Cardiac muscle cell (in vitro differentiated cells and primary cell): ENCODE data around the gene SPEM1. TPM values are rescaled to one million over a fixed set of nuclear protein-coding genes. Genes with fewer than 3 reads are reported as not detected.
A peak's percentile ranks its signal among the peaks of the same experiment; 100 is the strongest.

ENCODE experiments used
- DNase-seq, 2 donors: peaks; one replicate each; pipeline versions ENCODE4 v3.0.0 to v3.0.0-alpha.2; 2010 to 2017; ENCODE audit warnings: low read depth in 1 of 2, low spot score in 1 of 2
- H3K27ac ChIP-seq: fragments of 200-600 bp; sonication (generic); 2 replicates; pipeline ENCODE4 v1.5.1; 2016
- H3K27me3 ChIP-seq: fragments of 200-600 bp; sonication (generic); 2 replicates; pipeline ENCODE4 v1.6.0; 2016; ENCODE audit warnings: control low read depth
- H3K36me3 ChIP-seq: fragments of 200-600 bp; sonication (generic); 2 replicates; pipeline ENCODE4 v1.5.1; 2016; ENCODE audit warnings: control low read depth
- H3K4me1 ChIP-seq: fragments of 200-600 bp; sonication (generic); 2 replicates; pipeline ENCODE4 v1.8.1; 2017; ENCODE audit warnings: low read depth, mild to moderate bottlenecking, mixed run types
- H3K4me3 ChIP-seq: fragments of 200-600 bp; sonication (generic); 2 replicates; pipeline ENCODE4 v1.5.1; 2016; ENCODE audit warnings: mild to moderate bottlenecking
- H3K9me3 ChIP-seq: fragments of 200-600 bp; sonication (generic); 2 replicates; pipeline ENCODE4 v1.5.1; 2017; ENCODE audit warnings: low read depth, mild to moderate bottlenecking, control low read depth
- polyA plus RNA-seq: library from polyadenylated mRNA; unstranded; fragments of >200 nt; fragmentation: Nextera tagmentation; extraction: Ambion mirVana; gene quantifications from 2 replicates; pipeline ENCODE4 v1.2.1, GENCODE V29; 2016
- total RNA-seq: library from RNA; depleted of rRNA; stranded (reverse); fragments of >200 nt; gene quantifications from 2 replicates; pipeline ENCODE4 v1.2.3, GENCODE V29; 2016
- TF ChIP-seq, protein P1 (sequence below): IDR thresholded peaks from 2 replicates; pipeline ENCODE4 v1.5.1; 2012; ENCODE audit warnings: low read depth, mild to moderate bottlenecking, low read length

The SPEM1 gene
- total and polyA plus RNA-seq, 2 experiments from 2014 or later: not detected

DNA sequence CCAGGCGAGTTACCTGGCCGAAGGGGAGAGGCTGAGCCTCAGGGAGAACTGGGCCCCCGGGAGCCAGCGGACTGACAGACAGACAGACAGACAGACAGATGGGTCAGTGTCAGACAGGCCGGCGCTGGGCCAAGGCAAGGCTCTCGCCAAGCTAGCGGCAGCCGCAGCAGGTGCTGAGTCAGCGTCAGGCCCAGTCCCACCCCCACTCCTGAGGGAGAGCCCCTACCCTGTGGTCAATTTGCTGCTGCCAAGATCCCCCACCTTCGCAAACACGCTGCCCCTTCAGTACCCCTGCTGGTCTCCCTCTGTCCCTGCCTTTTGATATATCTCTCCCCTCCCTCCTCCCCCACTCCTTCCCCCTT is 20.7 kb downstream of the SPEM1 start:
- peaks cover 26% of the 10 kb centered on the region for H3K4me1 ChIP-seq
- peak overlapping the region; percentile 95 for H3K27ac ChIP-seq
- no peaks in the 10 kb centered on the region for H3K36me3 ChIP-seq
- peak overlapping the region; percentile 64 for H3K4me3 ChIP-seq
- DNase-seq: peak in 1 of 2 donors; percentile 26
- H3K27me3 ChIP-seq: no peaks in the 10 kb centered on the region
- TF ChIP-seq, protein P1, sequence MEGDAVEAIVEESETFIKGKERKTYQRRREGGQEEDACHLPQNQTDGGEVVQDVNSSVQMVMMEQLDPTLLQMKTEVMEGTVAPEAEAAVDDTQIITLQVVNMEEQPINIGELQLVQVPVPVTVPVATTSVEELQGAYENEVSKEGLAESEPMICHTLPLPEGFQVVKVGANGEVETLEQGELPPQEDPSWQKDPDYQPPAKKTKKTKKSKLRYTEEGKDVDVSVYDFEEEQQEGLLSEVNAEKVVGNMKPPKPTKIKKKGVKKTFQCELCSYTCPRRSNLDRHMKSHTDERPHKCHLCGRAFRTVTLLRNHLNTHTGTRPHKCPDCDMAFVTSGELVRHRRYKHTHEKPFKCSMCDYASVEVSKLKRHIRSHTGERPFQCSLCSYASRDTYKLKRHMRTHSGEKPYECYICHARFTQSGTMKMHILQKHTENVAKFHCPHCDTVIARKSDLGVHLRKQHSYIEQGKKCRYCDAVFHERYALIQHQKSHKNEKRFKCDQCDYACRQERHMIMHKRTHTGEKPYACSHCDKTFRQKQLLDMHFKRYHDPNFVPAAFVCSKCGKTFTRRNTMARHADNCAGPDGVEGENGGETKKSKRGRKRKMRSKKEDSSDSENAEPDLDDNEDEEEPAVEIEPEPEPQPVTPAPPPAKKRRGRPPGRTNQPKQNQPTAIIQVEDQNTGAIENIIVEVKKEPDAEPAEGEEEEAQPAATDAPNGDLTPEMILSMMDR: peak; percentile 3
- H3K9me3 ChIP-seq: no peaks in the 10 kb centered on the region

DNA sequence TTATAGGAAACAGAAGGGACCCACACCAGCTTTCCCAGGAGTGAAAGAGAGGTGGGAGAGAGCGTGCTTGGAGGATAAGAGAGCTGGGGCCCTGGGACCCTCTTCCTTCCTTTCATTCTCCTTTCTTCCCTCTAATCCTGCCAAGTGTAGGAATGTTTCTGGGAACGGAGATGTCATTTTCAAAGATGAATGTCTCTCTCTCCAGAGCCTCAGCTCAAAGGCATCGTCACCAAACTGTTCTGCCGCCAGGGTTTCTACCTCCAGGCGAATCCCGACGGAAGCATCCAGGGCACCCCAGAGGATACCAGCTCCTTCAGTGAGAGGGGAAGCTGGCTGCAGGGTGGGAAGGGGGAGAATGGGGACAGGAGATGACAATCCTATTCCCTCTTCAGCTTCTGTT is 21.1 kb downstream of the SPEM1 start:
- Histone ChIP-seq H3K27me3 (no peaks in the 10 kb centered on the region), H3K4me3 (peak overlapping the region; percentile 64), H3K9me3 (no peaks in the 10 kb centered on the region), H3K27ac (peak overlapping the region; percentile 95), H3K36me3 (no peaks in the 10 kb centered on the region), H3K4me1 (peaks cover 26% of the 10 kb centered on the region)
- no peak for DNase-seq
- TF ChIP-seq, protein P1: no peak

DNA sequence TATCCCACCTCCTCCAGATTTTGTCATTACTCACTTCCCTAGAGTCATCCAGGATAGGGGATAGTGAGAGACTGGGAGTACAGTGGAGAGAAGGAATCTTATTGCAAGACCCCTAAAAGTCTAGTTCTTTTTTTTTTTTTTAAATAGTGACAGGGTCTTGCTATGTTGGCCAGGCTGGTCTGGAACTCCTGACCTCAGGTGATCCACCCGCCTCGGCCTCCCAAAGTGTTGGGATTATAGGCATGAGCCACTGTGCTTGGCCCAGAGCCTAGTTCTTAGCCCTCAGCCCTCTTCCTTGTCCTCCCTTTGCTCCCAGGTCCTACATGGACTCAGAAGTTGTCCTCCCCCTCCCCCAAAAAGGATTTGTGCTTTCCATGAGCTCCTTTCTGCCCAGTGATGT is 22.0 kb downstream of the SPEM1 start:
- TF ChIP-seq, protein P1: no peak
- DNase-seq: no peak
- no peak overlapping the region for H3K27ac ChIP-seq
- peaks cover 26% of the 10 kb centered on the region for H3K4me1 ChIP-seq
- H3K4me3 ChIP-seq: no peak overlapping the region
- no peaks in the 10 kb centered on the region for H3K36me3 ChIP-seq
- no peaks in the 10 kb centered on the region for H3K9me3 ChIP-seq
- no peaks in the 10 kb centered on the region for H3K27me3 ChIP-seq

DNA sequence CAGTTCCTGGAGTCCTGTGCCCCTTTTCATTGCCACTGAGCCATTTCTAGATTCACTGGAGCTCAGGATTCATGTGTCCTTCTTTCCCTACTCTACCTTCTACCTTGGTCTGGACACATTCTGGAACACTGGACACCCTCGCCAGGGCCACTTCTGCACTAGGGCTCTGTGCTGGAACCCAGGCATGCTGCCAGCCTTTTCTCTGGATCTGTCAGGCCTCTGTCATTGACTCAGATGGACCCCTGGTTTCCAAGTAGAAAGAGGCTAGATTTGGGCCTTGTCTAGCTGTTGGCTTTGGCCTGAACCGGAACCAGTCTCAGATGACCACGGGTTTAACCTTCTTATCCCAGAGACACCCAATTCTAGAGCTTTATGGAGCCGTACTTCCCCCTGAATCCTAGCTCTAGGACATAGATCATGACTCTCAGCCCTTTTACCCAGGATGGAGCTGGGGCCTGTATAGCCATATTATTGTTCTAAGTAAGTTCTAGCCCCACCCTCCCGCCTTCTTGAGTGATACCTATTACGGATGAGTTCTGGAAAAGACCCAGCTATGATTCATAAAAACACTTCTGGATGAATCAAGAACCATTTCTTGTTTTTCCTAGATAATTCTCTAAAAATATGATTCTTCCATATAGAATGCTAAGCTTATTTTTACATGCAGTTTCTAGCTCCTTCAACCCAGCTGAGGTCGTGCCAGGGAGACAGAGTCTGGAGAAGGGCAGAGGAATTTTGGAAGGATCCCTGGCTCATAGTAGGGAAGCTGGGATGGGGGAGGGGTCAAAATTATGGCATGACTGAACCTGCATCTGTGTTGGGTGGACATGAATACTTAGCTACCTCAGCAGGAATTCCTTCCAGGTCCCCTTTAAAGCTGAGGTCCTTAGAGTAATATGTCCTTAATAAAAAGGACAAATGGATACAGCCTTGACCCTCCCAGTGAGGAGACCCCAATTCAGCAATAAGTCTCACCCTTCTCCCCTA is 23.7 kb downstream of the SPEM1 start:
- H3K27me3 ChIP-seq: no peaks in the 10 kb centered on the region
- H3K36me3 ChIP-seq: no peaks in the 10 kb centered on the region
- peak in 1 of 2 donors; percentile 41 for DNase-seq
- H3K27ac ChIP-seq: peak overlapping the region; percentile 47
- H3K4me3 ChIP-seq: no peak overlapping the region
- TF ChIP-seq, protein P1: no peak
- H3K4me1 ChIP-seq: peaks cover 16% of the 10 kb centered on the region
- H3K9me3 ChIP-seq: no peaks in the 10 kb centered on the region

DNA sequence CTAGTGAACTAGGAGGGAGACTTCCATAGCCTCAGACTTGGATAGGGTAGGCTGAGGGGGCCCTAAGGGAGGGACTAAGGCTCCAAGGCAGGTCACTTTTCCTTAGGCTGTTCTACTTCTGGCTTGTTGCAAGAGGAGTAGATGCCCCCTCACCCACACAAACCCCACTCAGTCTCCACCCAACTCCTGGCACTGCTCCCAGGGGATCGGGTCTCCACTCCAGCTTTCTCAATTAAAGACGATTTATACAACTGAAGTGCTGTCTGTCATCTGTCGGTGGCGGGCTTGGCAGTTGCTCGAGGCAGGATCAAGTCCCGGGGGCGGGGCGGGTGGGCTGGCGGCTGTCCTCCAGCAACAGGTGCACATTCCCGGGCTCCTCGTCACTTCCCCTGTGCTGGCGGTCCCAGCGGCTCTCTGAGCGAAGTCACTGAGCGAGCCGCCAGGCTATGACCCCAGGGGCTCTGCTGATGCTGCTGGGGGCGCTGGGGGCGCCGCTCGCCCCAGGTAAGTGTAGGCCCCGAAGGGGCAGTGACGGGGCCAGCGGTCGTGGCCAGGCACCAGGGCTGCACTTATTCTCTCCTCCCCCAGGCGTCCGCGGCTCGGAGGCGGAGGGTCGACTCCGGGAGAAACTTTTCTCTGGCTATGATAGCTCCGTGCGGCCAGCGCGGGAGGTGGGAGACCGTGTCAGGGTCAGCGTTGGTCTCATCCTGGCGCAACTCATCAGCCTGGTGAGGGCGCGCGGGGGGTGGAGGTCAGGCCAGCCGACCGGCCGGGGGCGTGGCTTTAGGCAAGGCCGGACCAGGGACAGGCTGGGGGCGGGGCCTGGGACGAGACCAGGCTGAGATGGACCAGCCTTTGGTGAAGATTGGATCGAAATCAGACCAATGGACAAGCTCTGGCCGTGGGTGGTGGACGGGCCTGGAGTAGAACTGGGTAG is 24.8 kb downstream of the SPEM1 start, which contains the start of gene CHRNB1:
CHRNB1 (plus strand) TSS at position 380 of the 937 bp plus-strand sequence; CDS start at position 447, 67 bp downstream.
- H3K4me1 ChIP-seq: peaks cover 13% of the 10 kb centered on the region
- peak within 1 kb of the TSS; percentile 47 for H3K27ac ChIP-seq
- no peaks in the 10 kb centered on the region for H3K36me3 ChIP-seq
- H3K4me3 ChIP-seq: peak within 1 kb of the TSS; percentile 28
- TF ChIP-seq, protein P1: no peak
- H3K9me3 ChIP-seq: no peaks in the 10 kb centered on the region
- peak; percentile 46 to 93 for DNase-seq
- no peaks in the 10 kb centered on the region for H3K27me3 ChIP-seq
